C4-2B (cell line): Measurements from ENCODE around the gene ASCC3.

Experiments used
- ZFX ChIP-seq: fragments of 450-650 bp; IDR thresholded peaks from 2 replicates; pipeline ENCODE4 v1.6.1; 2017
- TF ChIP-seq, protein P1 (sequence below): fragments of 450-650 bp; conservative IDR thresholded peaks from 2 replicates; pipeline ENCODE4 v1.5.1; 2017; ENCODE audit warnings: mild to moderate bottlenecking

DNA sequence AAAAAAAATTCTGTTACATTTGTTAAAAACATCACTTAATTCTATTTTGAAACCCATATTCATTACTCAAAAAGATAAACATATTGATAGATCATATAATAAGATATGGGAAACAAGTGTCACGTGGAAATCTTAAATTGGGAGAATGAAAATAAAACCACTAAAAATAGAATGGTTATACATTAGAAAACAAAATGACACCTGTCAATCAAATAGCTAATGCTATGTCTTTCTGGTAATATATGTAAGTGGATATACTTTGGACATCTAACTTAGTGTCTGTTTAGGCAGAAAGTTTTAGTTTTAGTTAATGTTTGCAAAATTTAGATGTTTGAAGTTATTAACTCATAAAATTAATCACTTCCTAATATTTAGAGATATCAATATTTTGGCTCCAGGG lies 321.3 kb downstream of the ASCC3 start:
- TF ChIP-seq, protein P1, sequence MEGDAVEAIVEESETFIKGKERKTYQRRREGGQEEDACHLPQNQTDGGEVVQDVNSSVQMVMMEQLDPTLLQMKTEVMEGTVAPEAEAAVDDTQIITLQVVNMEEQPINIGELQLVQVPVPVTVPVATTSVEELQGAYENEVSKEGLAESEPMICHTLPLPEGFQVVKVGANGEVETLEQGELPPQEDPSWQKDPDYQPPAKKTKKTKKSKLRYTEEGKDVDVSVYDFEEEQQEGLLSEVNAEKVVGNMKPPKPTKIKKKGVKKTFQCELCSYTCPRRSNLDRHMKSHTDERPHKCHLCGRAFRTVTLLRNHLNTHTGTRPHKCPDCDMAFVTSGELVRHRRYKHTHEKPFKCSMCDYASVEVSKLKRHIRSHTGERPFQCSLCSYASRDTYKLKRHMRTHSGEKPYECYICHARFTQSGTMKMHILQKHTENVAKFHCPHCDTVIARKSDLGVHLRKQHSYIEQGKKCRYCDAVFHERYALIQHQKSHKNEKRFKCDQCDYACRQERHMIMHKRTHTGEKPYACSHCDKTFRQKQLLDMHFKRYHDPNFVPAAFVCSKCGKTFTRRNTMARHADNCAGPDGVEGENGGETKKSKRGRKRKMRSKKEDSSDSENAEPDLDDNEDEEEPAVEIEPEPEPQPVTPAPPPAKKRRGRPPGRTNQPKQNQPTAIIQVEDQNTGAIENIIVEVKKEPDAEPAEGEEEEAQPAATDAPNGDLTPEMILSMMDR, result no peak
- no peak for TF ChIP-seq ZFX
